Measurements from ENCODE around the gene CEP41. TPM values are rescaled to one million over a fixed set of nuclear protein-coding genes. Genes with fewer than 3 reads are reported as not detected.

Gene CEP41
- total RNA-seq: 10 to 100 TPM in 2 of 4 donors, 1 to 10 TPM in 2; 1.5 to 22.3 (median 8.3) TPM

- Histone ChIP-seq H3K4me1 (peaks cover 0 to 5% of the 10 kb centered on the region in 2 donors), H3K27ac (peak within 1 kb of the TSS; percentile 85 to 87), H3K9me3 (no peaks in the 10 kb centered on the region), H3K36me3 (no peaks in the 10 kb centered on the region), H3K4me3 (peak within 1 kb of the TSS; percentile 62 to 68), H3K27me3 (no peaks in the 10 kb centered on the region)
- TF ChIP-seq POLR2A (IDR thresholded peaks at IDR 0.05): peak; percentile 15 to 45
- TF ChIP-seq, protein P1, sequence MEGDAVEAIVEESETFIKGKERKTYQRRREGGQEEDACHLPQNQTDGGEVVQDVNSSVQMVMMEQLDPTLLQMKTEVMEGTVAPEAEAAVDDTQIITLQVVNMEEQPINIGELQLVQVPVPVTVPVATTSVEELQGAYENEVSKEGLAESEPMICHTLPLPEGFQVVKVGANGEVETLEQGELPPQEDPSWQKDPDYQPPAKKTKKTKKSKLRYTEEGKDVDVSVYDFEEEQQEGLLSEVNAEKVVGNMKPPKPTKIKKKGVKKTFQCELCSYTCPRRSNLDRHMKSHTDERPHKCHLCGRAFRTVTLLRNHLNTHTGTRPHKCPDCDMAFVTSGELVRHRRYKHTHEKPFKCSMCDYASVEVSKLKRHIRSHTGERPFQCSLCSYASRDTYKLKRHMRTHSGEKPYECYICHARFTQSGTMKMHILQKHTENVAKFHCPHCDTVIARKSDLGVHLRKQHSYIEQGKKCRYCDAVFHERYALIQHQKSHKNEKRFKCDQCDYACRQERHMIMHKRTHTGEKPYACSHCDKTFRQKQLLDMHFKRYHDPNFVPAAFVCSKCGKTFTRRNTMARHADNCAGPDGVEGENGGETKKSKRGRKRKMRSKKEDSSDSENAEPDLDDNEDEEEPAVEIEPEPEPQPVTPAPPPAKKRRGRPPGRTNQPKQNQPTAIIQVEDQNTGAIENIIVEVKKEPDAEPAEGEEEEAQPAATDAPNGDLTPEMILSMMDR (IDR thresholded peaks at IDR 0.05): no peak
- intact Hi-C loops (cut with DNase I; ENCODE audit: low total_unique reads): no loop called here
- DNase-seq: peak; percentile 96 to 97
These were observed at the start of gene CEP41 for GRCh38 chr7:130440527-130441365. Gene CEP41 (minus strand): TSS chr7:130441016. CDS start chr7:130440966, 50 bp downstream.

DNA sequence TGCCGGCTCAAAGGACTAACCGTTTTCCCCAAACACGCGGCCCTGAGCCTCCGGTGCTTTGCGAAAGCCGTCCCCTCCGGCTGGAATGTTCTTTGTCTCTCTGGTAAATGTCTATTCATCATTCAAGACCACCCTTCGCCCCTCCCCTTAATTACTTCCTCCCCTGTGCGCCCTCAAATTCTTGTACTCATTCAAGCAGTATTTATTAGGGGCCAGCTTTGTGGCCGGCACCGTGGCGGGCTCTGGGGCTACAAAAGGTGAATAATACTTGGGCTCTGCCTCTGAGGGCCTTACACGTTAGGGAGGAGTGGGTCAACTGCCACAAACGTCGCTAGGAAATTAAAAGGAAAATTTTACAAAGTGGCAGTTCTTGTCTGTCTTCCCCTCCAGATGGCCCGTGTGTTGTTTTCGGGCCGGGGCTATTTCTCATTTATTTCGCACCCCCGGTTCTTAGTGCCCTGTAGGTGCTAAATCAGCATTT, 49.5 kb upstream of the CEP41 start:
- Histone ChIP-seq H3K4me1 (no peaks in the 10 kb centered on the region), H3K9me3 (no peaks in the 10 kb centered on the region), H3K27me3 (no peaks in the 10 kb centered on the region), H3K36me3 (no peaks in the 10 kb centered on the region), H3K27ac (peak overlapping the region; percentile 76), H3K4me3 (no peak overlapping the region)
- DNase-seq: no peak
- no peak for TF ChIP-seq POLR2A (IDR thresholded peaks at IDR 0.05)
- TF ChIP-seq, protein P1 (IDR thresholded peaks at IDR 0.05): no peak
- intact Hi-C loops (cut with DNase I; ENCODE audit: low total_unique reads): no loop called here

DNA sequence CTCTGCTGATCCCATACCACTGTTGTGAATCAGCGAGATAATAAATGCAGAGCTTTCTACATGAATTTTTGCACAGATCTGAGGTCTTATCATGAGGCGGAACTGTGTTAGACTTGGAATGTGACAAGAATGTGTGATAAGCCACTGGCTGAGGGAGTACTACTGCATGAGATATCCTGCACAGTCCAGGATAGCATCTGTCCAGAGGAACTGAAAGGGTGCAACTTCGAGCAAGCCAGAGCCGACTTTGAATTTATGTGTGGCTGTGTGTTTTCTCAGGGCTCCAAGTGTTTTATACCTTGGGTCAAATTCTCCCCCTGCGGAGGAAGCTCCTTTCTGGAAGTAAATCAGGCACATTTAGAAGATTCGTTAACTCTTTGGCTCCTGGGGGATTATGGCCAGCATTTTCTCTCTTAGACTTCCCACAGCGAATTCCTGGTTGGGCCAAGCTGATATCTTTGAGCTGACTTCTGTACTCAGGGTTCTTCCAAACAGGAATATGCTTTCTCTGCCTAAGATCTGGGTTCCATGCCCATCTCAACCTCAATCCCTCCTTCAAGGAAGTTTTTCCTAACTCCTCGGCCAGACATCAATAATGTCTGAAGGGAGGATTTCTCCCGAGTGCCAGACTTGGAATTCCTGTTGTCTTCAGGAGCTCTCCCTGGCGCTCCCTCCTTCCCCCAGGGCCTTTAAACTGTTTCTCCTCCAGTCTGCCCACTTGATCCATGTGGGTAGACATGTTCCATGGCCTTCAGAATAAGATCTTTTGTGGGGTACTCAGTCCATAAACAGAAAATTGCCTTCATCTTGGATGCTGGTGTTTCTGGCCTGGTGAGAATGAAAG, 48.5 kb upstream of the CEP41 start:
- Histone ChIP-seq H3K4me3 (no peak overlapping the region), H3K27me3 (no peaks in the 10 kb centered on the region), H3K27ac (peak overlapping the region; percentile 76), H3K9me3 (no peaks in the 10 kb centered on the region), H3K36me3 (no peaks in the 10 kb centered on the region), H3K4me1 (no peaks in the 10 kb centered on the region)
- intact Hi-C loops (cut with DNase I; ENCODE audit: low total_unique reads): loop anchor here (10.0 kb wide), 1 partner anchor 215 kb away; no protein-coding TSS in a partner anchor
- DNase-seq: no peak
- TF ChIP-seq POLR2A (IDR thresholded peaks at IDR 0.05): no peak
- TF ChIP-seq, protein P1 (IDR thresholded peaks at IDR 0.05): no peak

GRCh38 chr7:130488392-130489139, 47.8 kb upstream of the CEP41 start:
- no peak for TF ChIP-seq POLR2A (IDR thresholded peaks at IDR 0.05)
- TF ChIP-seq, protein P1 (IDR thresholded peaks at IDR 0.05): no peak
- Histone ChIP-seq H3K9me3 (no peaks in the 10 kb centered on the region), H3K36me3 (no peaks in the 10 kb centered on the region), H3K27ac (peak overlapping the region; percentile 76), H3K4me3 (no peak overlapping the region), H3K27me3 (no peaks in the 10 kb centered on the region), H3K4me1 (no peaks in the 10 kb centered on the region)
- intact Hi-C loops (cut with DNase I; ENCODE audit: low total_unique reads): loop anchor here (10.0 kb wide), 1 partner anchor 214 kb away; no protein-coding TSS in a partner anchor
- DNase-seq: no peak

Measured in uterus (tissue), 4 donors.